ENCODE results near the gene GIGYF1. TPM values are rescaled to one million over a fixed set of nuclear protein-coding genes. Genes with fewer than 3 reads are reported as not detected.

GIGYF1 gene
- total RNA-seq, 2 donors from 2014 or later: 25.8 to 31.0 TPM

Other genes starting within 250 kb of the GIGYF1 start
- gene SPACDR, start 230.0 kb downstream of the GIGYF1 start, total RNA-seq: under 1 TPM; 0.38 to 0.73 TPM
- 10 to 100 TPM; 31.3 to 36.2 TPM for gene TSC22D4, start 215.0 kb downstream of the GIGYF1 start, total RNA-seq
- under 1 TPM; 0.59 to 0.97 TPM for gene NYAP1, start 210.3 kb downstream of the GIGYF1 start, total RNA-seq
- 10 to 100 TPM; 21.0 to 24.3 TPM for gene AGFG2, start 155.0 kb downstream of the GIGYF1 start, total RNA-seq
- gene SAP25, start 120.3 kb downstream of the GIGYF1 start, total RNA-seq: 1 to 10 TPM in 1 of 2 donors, under 1 TPM in 1; 0.58 to 1.5 TPM
- gene LRCH4, start 108.1 kb downstream of the GIGYF1 start, total RNA-seq: 10 to 100 TPM; 28.2 to 32.6 TPM
- under 1 TPM; 0.31 to 0.62 TPM for gene FBXO24, start 107.9 kb downstream of the GIGYF1 start, total RNA-seq
- gene PCOLCE, start 91.9 kb downstream of the GIGYF1 start, total RNA-seq: 10 to 100 TPM; 51.8 to 96.5 TPM
- gene MOSPD3, start 81.7 kb downstream of the GIGYF1 start, total RNA-seq: 10 to 100 TPM; 11.0 to 13.3 TPM
- gene TFR2, start 52.7 kb downstream of the GIGYF1 start, total RNA-seq: under 1 TPM; 0.29 to 0.79 TPM
- not detected for gene ACTL6B, start 37.8 kb downstream of the GIGYF1 start, total RNA-seq
- 100 to 1,000 TPM; 125 to 153 TPM for gene GNB2, start 20.5 kb downstream of the GIGYF1 start, total RNA-seq
- 10 to 100 TPM; 23.2 to 29.0 TPM for gene POP7, start 11.9 kb upstream of the GIGYF1 start, total RNA-seq
- not detected for gene EPO, start 26.2 kb upstream of the GIGYF1 start, total RNA-seq
- gene ZAN, start 39.3 kb upstream of the GIGYF1 start, total RNA-seq: not detected
- 10 to 100 TPM; 27.5 to 46.8 TPM for gene EPHB4, start 133.3 kb upstream of the GIGYF1 start, total RNA-seq
- 10 to 100 TPM; 13.4 to 14.7 TPM for gene SLC12A9, start 158.5 kb upstream of the GIGYF1 start, total RNA-seq
- gene TRIP6, start 173.1 kb upstream of the GIGYF1 start, total RNA-seq: 10 to 100 TPM; 36.5 to 48.0 TPM
- gene SRRT, start 180.9 kb upstream of the GIGYF1 start, total RNA-seq: 10 to 100 TPM; 65.1 to 87.0 TPM
- 1 to 10 TPM; 2.7 to 4.3 TPM for gene UFSP1, start 195.5 kb upstream of the GIGYF1 start, total RNA-seq
- 10 to 100 TPM in 1 of 2 donors, 1 to 10 TPM in 1; 8.5 to 30.9 TPM for gene ACHE, start 201.6 kb upstream of the GIGYF1 start, total RNA-seq

Data from left cardiac atrium (tissue), 2 donors.